A673 (cell line): ENCODE data around the gene DNAI1. TPM values are rescaled to one million over a fixed set of nuclear protein-coding genes. Genes with fewer than 3 reads are reported as not detected.

Source experiments
- BruUV-seq: library from RNA; stranded (reverse); fragments of 400-500 nt; replicated peaks from 2 replicates; lab custom pipeline; 2021; lab: Mats Ljungman, UMichigan
- CTCF ChIA-PET: fragments of 300-600 bp; sonication (Branson Sonifier 250); formaldehyde crosslinking; loops from one replicate; lab custom pipeline; 2022; ENCODE audit warnings: antibody characterized with exemption; lab: Charles Lee
- POLR2A ChIA-PET: fragments of 300-600 bp; sonication (Branson Sonifier 250); formaldehyde crosslinking; loops from one replicate; lab custom pipeline; 2022; ENCODE audit warnings: antibody characterized with exemption; ENCODE audit not compliant: low non-redundant PET; lab: Charles Lee
- DNase-seq: peaks from one replicate; pipeline ENCODE4 v3.0.0-alpha.2; 2015; ENCODE audit warnings: low spot score
- H3K27ac ChIP-seq: fragments of 200-600 bp; sonication (generic); 2 replicates; pipeline ENCODE4 v1.5.1; 2016; ENCODE audit warnings: mixed run types, low read depth, mild to moderate bottlenecking, mixed read lengths, antibody characterized with exemption, low read length; ENCODE audit not compliant: poor library complexity, severe bottlenecking
- H3K27me3 ChIP-seq: fragments of 200-600 bp; sonication (generic); replicated peaks from 2 replicates; pipeline ENCODE4 v1.6.1; 2017; ENCODE audit warnings: mixed run types, low read depth, mild to moderate bottlenecking, mixed read lengths, antibody characterized with exemption, low read length; ENCODE audit not compliant: insufficient read depth, poor library complexity
- H3K36me3 ChIP-seq: fragments of 200-600 bp; sonication (generic); 2 replicates; pipeline ENCODE4 v1.6.1; 2016; ENCODE audit warnings: mixed run types, mild to moderate bottlenecking, mixed read lengths, antibody characterized with exemption, low read length; ENCODE audit not compliant: insufficient read depth, poor library complexity, severe bottlenecking
- H3K4me1 ChIP-seq: fragments of 200-600 bp; sonication (generic); 2 replicates; pipeline ENCODE4 v1.6.1; 2017; ENCODE audit warnings: mixed run types, mild to moderate bottlenecking, mixed read lengths, antibody characterized with exemption, low read length; ENCODE audit not compliant: insufficient read depth, poor library complexity, severe bottlenecking
- H3K4me3 ChIP-seq: fragments of 200-600 bp; sonication (generic); 2 replicates; pipeline ENCODE4 v1.5.1; 2016; ENCODE audit warnings: low read depth, mixed run types, mild to moderate bottlenecking, mixed read lengths, low read length; ENCODE audit not compliant: poor library complexity, severe bottlenecking
- H3K9me3 ChIP-seq: fragments of 200-600 bp; sonication (generic); 2 replicates; pipeline ENCODE4 v1.6.1; 2016; ENCODE audit warnings: mixed run types, low read depth, mild to moderate bottlenecking, mixed read lengths, antibody characterized with exemption, low read length; ENCODE audit not compliant: poor library complexity, severe bottlenecking
- EZH2 ChIP-seq: fragments of 200-600 bp; sonication (generic); IDR thresholded peaks from 2 replicates; pipeline ENCODE4 v1.6.1; 2017; ENCODE audit warnings: borderline replicate concordance, low read depth, mild to moderate bottlenecking, mixed read lengths, antibody characterized with exemption, low read length; ENCODE audit not compliant: poor library complexity, severe bottlenecking
- intact Hi-C: fragments of 100-400 bp; cut with micrococcal nuclease; formaldehyde crosslinking; loops from one replicate; pipeline ENCODE4 v1.10.0; 2022; ENCODE audit not compliant: unreplicated experiment
- total RNA-seq: library from RNA; stranded (reverse); gene quantifications from 2 replicates; pipeline ENCODE4 v1.2.3, GENCODE V29; 2021
- TF ChIP-seq, protein P1 (sequence below): fragments of 300-800, 200-600 bp; sonication (generic); conservative IDR thresholded peaks from 2 replicates; pipeline ENCODE4 v1.5.1; 2017; ENCODE audit warnings: low read depth, mild to moderate bottlenecking, antibody characterized with exemption, low read length, moderate library complexity, mixed read lengths

The DNAI1 gene
- total RNA-seq, 1 experiment from 2014 or later = not detected

DNA sequence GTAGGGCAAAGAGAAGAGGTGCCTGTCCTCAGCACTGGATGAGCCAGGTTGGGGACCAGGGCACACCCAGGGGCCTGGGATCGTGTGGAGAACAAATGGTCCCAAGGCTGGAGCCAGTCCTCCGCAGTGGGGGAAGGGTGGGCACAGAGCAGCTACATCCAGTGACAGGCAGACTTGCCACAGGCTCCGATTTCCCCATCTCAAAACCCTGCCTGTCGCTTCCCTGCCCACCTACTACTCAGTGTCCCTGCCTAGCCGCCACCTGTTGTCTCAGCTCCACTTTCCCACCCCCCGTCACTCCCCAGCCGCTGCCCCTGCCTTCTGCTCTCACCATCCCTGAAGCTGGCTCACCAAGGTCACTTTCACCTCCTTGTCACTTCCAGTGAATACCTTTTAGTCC lies 78.1 kb downstream of the DNAI1 start:
- BruUV-seq = no TSS peak

DNA sequence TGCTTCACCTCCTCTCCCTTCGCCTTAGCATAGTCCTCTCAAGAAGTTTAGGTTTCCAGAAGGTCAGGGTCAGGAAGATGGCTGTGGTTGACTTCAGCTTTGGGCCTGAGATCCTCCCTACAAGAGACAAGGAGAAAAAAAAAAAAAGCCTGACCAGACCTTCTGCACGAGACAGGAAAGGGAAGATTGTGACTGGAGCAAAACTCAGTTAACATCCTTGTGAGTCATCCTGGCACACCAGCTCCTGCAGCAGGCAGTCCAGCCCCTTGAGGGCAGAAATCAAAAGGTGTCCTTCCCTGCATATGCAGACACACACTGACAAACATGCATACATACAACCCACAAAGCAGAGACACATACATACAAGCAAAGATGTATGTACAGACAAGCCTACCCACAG lies 82.2 kb downstream of the DNAI1 start:
- Histone ChIP-seq H3K36me3 (no peaks in the 10 kb centered on the region), H3K4me1 (no peaks in the 10 kb centered on the region), H3K27me3 (peaks cover under 1% of the 10 kb centered on the region), H3K9me3 (no peaks in the 10 kb centered on the region), H3K4me3 (no peak overlapping the region), H3K27ac (no peak overlapping the region)
- TF ChIP-seq, protein P1, sequence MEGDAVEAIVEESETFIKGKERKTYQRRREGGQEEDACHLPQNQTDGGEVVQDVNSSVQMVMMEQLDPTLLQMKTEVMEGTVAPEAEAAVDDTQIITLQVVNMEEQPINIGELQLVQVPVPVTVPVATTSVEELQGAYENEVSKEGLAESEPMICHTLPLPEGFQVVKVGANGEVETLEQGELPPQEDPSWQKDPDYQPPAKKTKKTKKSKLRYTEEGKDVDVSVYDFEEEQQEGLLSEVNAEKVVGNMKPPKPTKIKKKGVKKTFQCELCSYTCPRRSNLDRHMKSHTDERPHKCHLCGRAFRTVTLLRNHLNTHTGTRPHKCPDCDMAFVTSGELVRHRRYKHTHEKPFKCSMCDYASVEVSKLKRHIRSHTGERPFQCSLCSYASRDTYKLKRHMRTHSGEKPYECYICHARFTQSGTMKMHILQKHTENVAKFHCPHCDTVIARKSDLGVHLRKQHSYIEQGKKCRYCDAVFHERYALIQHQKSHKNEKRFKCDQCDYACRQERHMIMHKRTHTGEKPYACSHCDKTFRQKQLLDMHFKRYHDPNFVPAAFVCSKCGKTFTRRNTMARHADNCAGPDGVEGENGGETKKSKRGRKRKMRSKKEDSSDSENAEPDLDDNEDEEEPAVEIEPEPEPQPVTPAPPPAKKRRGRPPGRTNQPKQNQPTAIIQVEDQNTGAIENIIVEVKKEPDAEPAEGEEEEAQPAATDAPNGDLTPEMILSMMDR = no peak
- TF ChIP-seq EZH2 = no peak
- DNase-seq = no peak
- ChIA-PET CTCF (no interaction called here), POLR2A (no interaction called here)
- intact Hi-C loops = no loop called here
- BruUV-seq = no TSS peak

More for the DNA sequence above, 78.1 kb downstream of the DNAI1 start:
- intact Hi-C loops = no loop called here
- Histone ChIP-seq H3K4me1 (no peaks in the 10 kb centered on the region), H3K27ac (no peak overlapping the region), H3K4me3 (no peak overlapping the region), H3K9me3 (no peaks in the 10 kb centered on the region), H3K36me3 (no peaks in the 10 kb centered on the region), H3K27me3 (peaks cover 13% of the 10 kb centered on the region)
- no peak for DNase-seq
- TF ChIP-seq, protein P1 = no peak
- no peak for TF ChIP-seq EZH2
- ChIA-PET POLR2A (no interaction called here), CTCF (interaction anchor here (0.7 kb wide), 1 partner anchor 67 kb away, joined by 7 read pairs; no protein-coding TSS in a partner anchor)

DNA sequence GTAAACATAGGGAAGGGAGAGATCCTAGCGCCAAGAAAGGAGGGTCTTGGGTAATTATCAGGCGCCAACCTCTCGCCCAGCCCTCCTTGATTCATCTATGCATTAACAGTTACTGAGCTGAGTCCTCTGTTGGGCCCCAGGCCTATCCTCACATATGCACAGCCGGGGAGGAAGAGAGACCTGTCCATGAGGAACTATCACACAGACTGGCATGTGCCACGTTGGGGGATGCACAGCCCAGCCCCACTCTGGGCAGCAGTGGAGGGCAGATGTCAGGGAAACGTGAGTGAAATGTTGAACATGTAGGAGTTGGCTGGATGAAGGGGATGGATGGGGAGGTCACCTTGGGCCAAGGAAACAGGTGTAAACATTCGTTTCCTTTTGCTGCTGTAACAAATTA lies 82.9 kb downstream of the DNAI1 start:
- no peak for DNase-seq
- intact Hi-C loops = no loop called here
- POLR2A ChIA-PET = no interaction called here
- no peak overlapping the region for H3K4me3 ChIP-seq
- no peaks in the 10 kb centered on the region for H3K36me3 ChIP-seq
- BruUV-seq = no TSS peak
- CTCF ChIA-PET = no interaction called here
- no peaks in the 10 kb centered on the region for H3K4me1 ChIP-seq
- H3K27me3 ChIP-seq = no peaks in the 10 kb centered on the region
- no peaks in the 10 kb centered on the region for H3K9me3 ChIP-seq
- no peak overlapping the region for H3K27ac ChIP-seq
- TF ChIP-seq, protein P1 = no peak
- TF ChIP-seq EZH2 = no peak
